Measurements from ENCODE around the gene UPF1. TPM values are rescaled to one million over a fixed set of nuclear protein-coding genes. Genes with fewer than 3 reads are reported as not detected.

Gene UPF1
- polyA plus RNA-seq, 2 of the 4 experiments (the other 2 are of a cell fraction), result 19.2 to 28.6 TPM

- TF ChIP-seq REST (IDR thresholded peaks at IDR 0.05) (no peak), MAZ (IDR thresholded peaks at IDR 0.05; ENCODE audit: borderline replicate concordance, low read depth, low read length) (no peak), MYC (IDR thresholded peaks at IDR 0.05; ENCODE audit: borderline replicate concordance, low read length) (no peak), HOXB5 (CRISPR knock-in tag; IDR thresholded peaks at IDR 0.05) (no peak)
Measured at GRCh38 chr19:18791315-18791678, 40.5 kb upstream of the UPF1 start (continued).

DNA sequence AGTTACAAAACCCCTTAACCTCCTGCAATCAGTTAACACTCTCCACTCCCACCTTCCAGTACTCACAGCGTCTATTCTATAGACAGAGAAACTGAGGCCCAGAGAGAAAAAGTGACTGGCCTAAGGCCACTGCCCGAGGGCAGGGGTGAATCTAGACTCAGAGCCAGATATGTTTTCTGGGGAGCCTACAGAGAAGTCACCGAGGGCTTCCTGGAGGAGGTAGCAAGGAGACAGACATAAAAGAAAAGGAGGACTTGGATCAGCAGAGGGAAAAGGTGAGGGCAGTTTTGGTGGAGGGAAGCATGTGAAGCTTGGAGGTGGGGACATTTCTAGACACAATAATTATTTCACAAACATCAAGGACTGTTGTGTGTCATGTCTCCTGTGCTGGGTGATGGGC is 39.1 kb upstream of the UPF1 start:
- Histone ChIP-seq H3K27ac (no peak overlapping the region), H3K4me2 (no peak overlapping the region), H3K9me3 (no peaks in the 10 kb centered on the region), H3K4me3 (no peak overlapping the region), H3K4me1 (peaks cover 17% of the 10 kb centered on the region; the same call in 1 of the 3 replicates)
- ATAC-seq (no peak), FAIRE-seq (no peak), DNase-seq (ENCODE audit: low read depth in 1 of 2, low spot score in 1 of 2) (no peak)
- TF ChIP-seq CTCF (IDR thresholded peaks at IDR 0.05) (no peak), BCL3 (IDR thresholded peaks at IDR 0.05) (no peak), ZFP36 (IDR thresholded peaks at IDR 0.05; ENCODE audit: borderline replicate concordance, partially characterized antibody) (peak; percentile 2)
- ChIA-PET POLR2A (no interaction called here), CTCF (no interaction called here)
- WGBS (ENCODE audit: missing lambda C conversion rate), result 51% methylated on average over 3 of the region's 3 CpGs

DNA sequence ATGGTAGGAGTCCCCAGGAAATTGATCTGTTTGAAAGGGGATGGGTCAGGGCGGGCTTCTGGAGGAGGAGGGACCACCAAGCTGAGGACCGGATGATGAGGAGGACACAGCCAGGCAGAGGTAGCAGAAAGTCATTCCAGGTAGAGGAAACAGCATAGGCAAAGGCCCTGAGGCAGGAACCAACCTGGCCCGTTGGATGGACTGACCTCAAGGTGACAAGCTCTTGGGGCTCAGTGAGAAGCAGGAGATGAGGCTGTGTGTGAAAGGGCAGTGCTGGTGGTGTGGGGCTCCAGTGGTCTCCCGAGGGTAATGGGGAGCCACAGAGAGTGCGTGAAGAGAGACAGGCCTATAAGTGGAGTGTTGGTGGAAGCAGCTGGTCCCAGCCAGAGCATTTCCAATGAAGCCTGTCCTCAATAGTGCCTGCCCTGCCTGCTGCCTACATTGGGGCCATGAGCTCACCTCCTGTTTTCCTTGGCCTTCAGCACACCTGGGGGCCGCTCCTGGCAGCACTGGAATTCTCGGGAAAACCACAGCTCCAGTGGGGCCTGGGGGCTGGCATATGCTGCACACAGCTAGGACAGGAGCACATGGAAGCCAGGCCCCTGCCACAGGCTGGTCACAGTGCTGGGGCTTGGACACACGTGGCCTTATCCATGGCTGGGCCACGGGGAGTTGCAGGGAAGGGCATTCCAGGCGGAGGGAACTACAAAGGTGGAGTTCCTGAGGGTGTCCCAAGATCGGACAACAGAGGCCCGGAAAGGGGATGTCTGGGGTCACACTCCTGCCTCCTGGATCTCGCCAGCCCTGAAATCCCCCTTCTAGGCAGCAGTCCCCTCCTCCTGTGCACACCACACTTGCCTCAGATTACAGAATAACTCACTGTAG is 38.4 kb upstream of the UPF1 start:
- DNase-seq (ENCODE audit: low read depth in 1 of 2, low spot score in 1 of 2) (no peak), FAIRE-seq (no peak), ATAC-seq (no peak)
- TF ChIP-seq EHF (CRISPR knock-in tag; IDR thresholded peaks at IDR 0.05) (no peak), CBX2 (IDR thresholded peaks at IDR 0.05; ENCODE audit: borderline replicate concordance, low read depth) (no peak), HES2 (IDR thresholded peaks at IDR 0.05) (no peak), HEYL (CRISPR knock-in tag; IDR thresholded peaks at IDR 0.05) (no peak), TFCP2L1 (CRISPR knock-in tag; IDR thresholded peaks at IDR 0.05) (no peak), CTCF (IDR thresholded peaks at IDR 0.05) (no peak), FOSL2 (IDR thresholded peaks at IDR 0.05) (no peak), FOSL2 (CRISPR knock-in tag; IDR thresholded peaks at IDR 0.05) (no peak), MAFK (IDR thresholded peaks at IDR 0.05; ENCODE audit: partially characterized antibody) (no peak), FOXS1 (CRISPR knock-in tag; IDR thresholded peaks at IDR 0.05) (no peak), TP53 (CRISPR knock-in tag; IDR thresholded peaks at IDR 0.05) (no peak)
- Histone ChIP-seq H3K4me1 (peaks cover 17% of the 10 kb centered on the region; the same call in 1 of the 3 replicates), H3K4me3 (no peak overlapping the region), H3K4me2 (no peak overlapping the region), H3K9me3 (no peaks in the 10 kb centered on the region), H3K27ac (no peak overlapping the region)
- POLR2A ChIA-PET, result no interaction called here
- WGBS (ENCODE audit: missing lambda C conversion rate), result 63% methylated on average over 11 of the region's 13 CpGs
- CTCF ChIA-PET, result interaction anchor here (1.5 kb wide), 1 partner anchor 17 kb away, joined by 6 read pairs; no protein-coding TSS in a partner anchor

Measured in A549 (cell line).